ENCODE results near the gene FPR1. TPM values are rescaled to one million over a fixed set of nuclear protein-coding genes. Genes with fewer than 3 reads are reported as not detected.

The FPR1 gene
- total and polyA plus RNA-seq, 2 of the 8 experiments (the other 6 are each of a cell fraction or from before 2014, with no cell fraction given), result 0.11 TPM; not detected in 1

GRCh38 chr19:51715850-51716249, 35.8 kb downstream of the FPR1 start:
- Histone ChIP-seq H3K27ac (ENCODE audit: low read depth, low read length) (no peak overlapping the region), H2BK5ac (ENCODE audit: low read depth, low read length) (no peak overlapping the region), H3K4ac (replicated peaks; ENCODE audit: insufficient read length, low read depth, low read length) (no peak overlapping the region), H3K56ac (replicated peaks; ENCODE audit: insufficient read length, low read depth, low read length) (no peak overlapping the region), H3K4me3 (ENCODE audit: extremely low read depth in 1 of 4, insufficient read depth in 2 of 4, low read depth in 3 of 4, low read length in 4 of 4) (no peak overlapping the region), H3K4me1 (replicated peaks in 1 of 4; ENCODE audit: control insufficient read depth in 3 of 4, insufficient read depth in 4 of 4, low read length in 3 of 4) (0 out of 7 replicates have a peak, but pooled peaks cover 0 to 2% (median under 1%) of the 10 kb centered on the region in 4 experiments), H4K5ac (ENCODE audit: insufficient read length, low read depth, low read length) (no peak overlapping the region), H4K8ac (ENCODE audit: extremely low read depth, insufficient read depth, low read length) (no peak overlapping the region), H2AK5ac (ENCODE audit: low read depth, low read length) (no peak overlapping the region), H4K91ac (replicated peaks; ENCODE audit: insufficient read length, low read length) (no peak overlapping the region), H4K20me1 (replicated peaks in 1 of 2; ENCODE audit: control insufficient read depth in 1 of 2, insufficient read depth in 2 of 2, low read length in 2 of 2) (no peaks in the 10 kb centered on the region), H2BK15ac (ENCODE audit: low read length) (no peak overlapping the region), H3K14ac (ENCODE audit: insufficient read length) (no peak overlapping the region), H3K79me1 (ENCODE audit: low read depth, low read length) (no peaks in the 10 kb centered on the region), H2BK20ac (ENCODE audit: low read length) (no peak overlapping the region), H3K9ac (replicated peaks in 1 of 4; ENCODE audit: extremely low read depth in 1 of 4, low read depth in 3 of 4, low read length in 3 of 4) (no peak overlapping the region), H3K9me3 (ENCODE audit: insufficient read depth in 2 of 2, low read depth in 1 of 2, low read length in 1 of 2) (no peaks in the 10 kb centered on the region), H3K18ac (ENCODE audit: extremely low read depth, low read length) (no peak overlapping the region), H2AFZ (ENCODE audit: low read length) (no peak overlapping the region), H3K4me2 (ENCODE audit: insufficient read depth in 1 of 2, low read depth in 2 of 2, low read length in 2 of 2) (no peak overlapping the region), H3K23ac (ENCODE audit: insufficient read length) (no peak overlapping the region), H3K79me2 (ENCODE audit: control insufficient read depth in 1 of 2, insufficient read depth in 2 of 2, low read length in 2 of 2) (no peaks in the 10 kb centered on the region), H3K36me3 (ENCODE audit: control insufficient read depth in 2 of 4, insufficient read depth in 4 of 4, low read length in 3 of 4) (no peaks in the 10 kb centered on the region), H2BK120ac (replicated peaks; ENCODE audit: low read depth, low read length) (no peak overlapping the region), H3K27me3 (replicated peaks in 1 of 4; ENCODE audit: control insufficient read depth in 3 of 4, extremely low read depth in 1 of 4, insufficient read depth in 3 of 4, low read length in 3 of 4) (peaks cover 9 to 29% (median 18%) of the 10 kb centered on the region in 4 experiments), H2BK12ac (ENCODE audit: low read depth, low read length) (no peak overlapping the region), H3K23me2 (ENCODE audit: low read depth, low read length) (peaks cover 10% of the 10 kb centered on the region; the same call in 1 of the 2 replicates)
- DNase-seq (ENCODE audit: low read depth in 1 of 2, low spot score in 2 of 2) (no peak), FAIRE-seq (no peak)
- ChIA-PET CTCF (ENCODE audit: partially characterized antibody) (no interaction called here), POLR2A (ENCODE audit: partially characterized antibody) (no interaction called here)
- WGBS, 2 experiments (ENCODE audit: extremely low coverage in 1 of 2, insufficient coverage in 1 of 2, insufficient read length in 1 of 2, insufficient replicate concordance in 2 of 2, low coverage in 1 of 2, low lambda C conversion rate in 2 of 2, missing lambda C conversion rate in 1 of 2), result 86% methylated on average over 3 of the region's 3 CpGs; no CpG with 5 or more reads in 1 of the 2 experiments
- TF ChIP-seq PHF8 (conservative IDR thresholded peaks at IDR 0.05; ENCODE audit: low read depth, low read length) (no peak), GTF2F1 (IDR thresholded peaks at IDR 0.05; ENCODE audit: borderline replicate concordance, low read depth, low read length) (no peak), HDAC6 (IDR thresholded peaks at IDR 0.05; ENCODE audit: low read depth, low read length) (no peak), YY1 (IDR thresholded peaks at IDR 0.05; ENCODE audit: low read depth, low read length) (no peak), E2F6 (IDR thresholded peaks at IDR 0.05) (no peak), CHD2 (IDR thresholded peaks at IDR 0.05; ENCODE audit: low read length) (no peak), CTBP2 (IDR thresholded peaks at IDR 0.05; ENCODE audit: borderline replicate concordance, insufficient read depth, insufficient read length, low read length) (no peak), RBBP5 (IDR thresholded peaks at IDR 0.05; ENCODE audit: borderline replicate concordance, low read depth, low read length) (no peak), BCL11A (IDR thresholded peaks at IDR 0.05; ENCODE audit: low read depth in 2 of 2, low read length in 2 of 2) (no peak), TCF12 (IDR thresholded peaks at IDR 0.05; ENCODE audit: low read depth, low read length) (no peak), FOSL1 (IDR thresholded peaks at IDR 0.05; ENCODE audit: insufficient read depth, low read depth, low read length) (no peak), KDM4A (IDR thresholded peaks at IDR 0.05; ENCODE audit: low read depth, low read length, severe bottlenecking) (no peak)
- TF ChIP-seq, protein P1, sequence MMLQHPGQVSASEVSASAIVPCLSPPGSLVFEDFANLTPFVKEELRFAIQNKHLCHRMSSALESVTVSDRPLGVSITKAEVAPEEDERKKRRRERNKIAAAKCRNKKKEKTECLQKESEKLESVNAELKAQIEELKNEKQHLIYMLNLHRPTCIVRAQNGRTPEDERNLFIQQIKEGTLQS (IDR thresholded peaks at IDR 0.05; ENCODE audit: insufficient read depth, low read depth, low read length), result no peak
